Chondrocyte (in vitro differentiated cells): Measurements from ENCODE around the gene TMEM63C. TPM values are rescaled to one million over a fixed set of nuclear protein-coding genes. Genes with fewer than 3 reads are reported as not detected.

Experiments used
- DNase-seq: peaks from one replicate; pipeline ENCODE4 v3.0.0; 2021; ENCODE audit warnings: mixed read lengths, low spot score
- H3K27ac Mint-ChIP-seq: one replicate; pipeline ENCODE4 v1.8.0; 2021; ENCODE audit warnings: mild to moderate bottlenecking, moderate library complexity, mixed read lengths; ENCODE audit not compliant: unreplicated experiment
- H3K27me3 Mint-ChIP-seq: 2 replicates; pipeline ENCODE4 v1.8.0; 2021; ENCODE audit warnings: low read depth, mixed read lengths
- H3K36me3 Mint-ChIP-seq: 2 replicates; pipeline ENCODE4 v1.8.0; 2021; ENCODE audit warnings: low read depth, mixed read lengths
- H3K4me1 Mint-ChIP-seq: 2 replicates; pipeline ENCODE4 v1.8.0; 2021; ENCODE audit warnings: low read depth, mild to moderate bottlenecking, mixed read lengths
- H3K4me3 Mint-ChIP-seq: one replicate; pipeline ENCODE4 v1.8.0; 2021; ENCODE audit warnings: mild to moderate bottlenecking, moderate library complexity, mixed read lengths; ENCODE audit not compliant: unreplicated experiment
- H3K9me3 Mint-ChIP-seq: 2 replicates; pipeline ENCODE4 v1.8.0; 2021; ENCODE audit warnings: low read depth, mixed read lengths
- total RNA-seq: library from RNA; stranded (reverse); gene quantifications from 3 replicates; pipeline ENCODE4 v1.2.1, GENCODE V29; 2021
- TF ChIP-seq, protein P1 (sequence below): fragments of 200-600 bp; sonication (generic); IDR thresholded peaks from 2 replicates; pipeline ENCODE4 v1.5.0; 2021; ENCODE audit warnings: antibody characterized with exemption, mild to moderate bottlenecking, moderate library complexity

TMEM63C gene
- total RNA-seq, 1 donor from 2014 or later = 10.3 TPM

DNA sequence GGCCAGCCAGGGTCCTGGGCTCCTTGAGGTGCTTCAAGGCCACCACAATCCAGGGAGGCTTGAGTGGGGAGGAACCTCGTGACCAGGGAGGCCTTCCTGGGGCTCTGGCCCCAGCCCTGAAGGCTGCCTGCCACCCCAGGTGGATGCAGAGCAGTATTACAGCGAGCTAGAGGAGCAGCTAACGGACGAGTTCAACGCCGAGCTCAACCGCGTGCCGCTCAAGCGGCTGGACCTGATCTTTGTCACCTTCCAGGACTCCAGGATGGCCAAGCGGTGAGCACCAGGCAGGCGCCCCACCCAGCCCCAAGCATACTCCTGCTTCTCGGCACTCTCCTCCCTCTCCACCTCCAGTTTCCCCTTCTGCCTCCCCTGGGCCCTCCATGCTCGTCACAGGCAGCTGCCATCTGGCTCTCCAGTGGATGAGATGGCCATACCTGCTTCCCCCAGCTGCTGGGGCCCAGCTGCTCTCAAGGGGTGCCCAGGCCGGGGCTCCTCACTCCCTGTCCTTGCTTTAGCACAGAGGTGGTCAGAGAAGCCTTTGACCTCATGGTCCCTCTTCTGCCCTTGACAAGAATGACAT is 58.8 kb downstream of the TMEM63C start:
- DNase-seq = no peak
- no peaks in the 10 kb centered on the region for H3K4me1 Mint-ChIP-seq
- H3K27ac Mint-ChIP-seq = no peak overlapping the region
- TF ChIP-seq, protein P1, sequence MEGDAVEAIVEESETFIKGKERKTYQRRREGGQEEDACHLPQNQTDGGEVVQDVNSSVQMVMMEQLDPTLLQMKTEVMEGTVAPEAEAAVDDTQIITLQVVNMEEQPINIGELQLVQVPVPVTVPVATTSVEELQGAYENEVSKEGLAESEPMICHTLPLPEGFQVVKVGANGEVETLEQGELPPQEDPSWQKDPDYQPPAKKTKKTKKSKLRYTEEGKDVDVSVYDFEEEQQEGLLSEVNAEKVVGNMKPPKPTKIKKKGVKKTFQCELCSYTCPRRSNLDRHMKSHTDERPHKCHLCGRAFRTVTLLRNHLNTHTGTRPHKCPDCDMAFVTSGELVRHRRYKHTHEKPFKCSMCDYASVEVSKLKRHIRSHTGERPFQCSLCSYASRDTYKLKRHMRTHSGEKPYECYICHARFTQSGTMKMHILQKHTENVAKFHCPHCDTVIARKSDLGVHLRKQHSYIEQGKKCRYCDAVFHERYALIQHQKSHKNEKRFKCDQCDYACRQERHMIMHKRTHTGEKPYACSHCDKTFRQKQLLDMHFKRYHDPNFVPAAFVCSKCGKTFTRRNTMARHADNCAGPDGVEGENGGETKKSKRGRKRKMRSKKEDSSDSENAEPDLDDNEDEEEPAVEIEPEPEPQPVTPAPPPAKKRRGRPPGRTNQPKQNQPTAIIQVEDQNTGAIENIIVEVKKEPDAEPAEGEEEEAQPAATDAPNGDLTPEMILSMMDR = no peak
- H3K27me3 Mint-ChIP-seq = no peaks in the 10 kb centered on the region
- no peak overlapping the region for H3K4me3 Mint-ChIP-seq
- H3K36me3 Mint-ChIP-seq = peaks cover 3% of the 10 kb centered on the region
- no peaks in the 10 kb centered on the region for H3K9me3 Mint-ChIP-seq

DNA sequence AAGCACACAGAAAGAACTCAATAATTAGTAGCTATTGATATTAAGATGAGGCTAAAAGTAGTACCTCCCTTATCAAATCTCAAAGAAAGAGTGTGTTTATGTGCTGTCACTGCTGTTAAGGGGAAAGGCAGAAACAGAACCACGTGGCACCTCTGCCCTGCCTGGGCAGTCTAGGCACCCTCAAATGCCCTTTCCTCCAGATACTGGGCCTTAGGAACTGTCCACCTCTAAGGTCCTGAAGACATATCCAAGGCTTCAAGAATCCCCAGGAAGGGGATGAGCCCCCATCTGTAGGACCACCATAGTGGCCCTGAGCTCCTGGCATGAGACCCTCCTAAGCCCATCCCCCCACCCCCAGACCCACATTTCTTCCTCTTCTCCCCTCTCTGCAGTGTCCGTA is 60.4 kb downstream of the TMEM63C start:
- no peak overlapping the region for H3K4me3 Mint-ChIP-seq
- no peak overlapping the region for H3K27ac Mint-ChIP-seq
- no peaks in the 10 kb centered on the region for H3K27me3 Mint-ChIP-seq
- TF ChIP-seq, protein P1 = no peak
- no peaks in the 10 kb centered on the region for H3K9me3 Mint-ChIP-seq
- DNase-seq = no peak
- H3K36me3 Mint-ChIP-seq = peaks cover 8% of the 10 kb centered on the region
- H3K4me1 Mint-ChIP-seq = no peaks in the 10 kb centered on the region

DNA sequence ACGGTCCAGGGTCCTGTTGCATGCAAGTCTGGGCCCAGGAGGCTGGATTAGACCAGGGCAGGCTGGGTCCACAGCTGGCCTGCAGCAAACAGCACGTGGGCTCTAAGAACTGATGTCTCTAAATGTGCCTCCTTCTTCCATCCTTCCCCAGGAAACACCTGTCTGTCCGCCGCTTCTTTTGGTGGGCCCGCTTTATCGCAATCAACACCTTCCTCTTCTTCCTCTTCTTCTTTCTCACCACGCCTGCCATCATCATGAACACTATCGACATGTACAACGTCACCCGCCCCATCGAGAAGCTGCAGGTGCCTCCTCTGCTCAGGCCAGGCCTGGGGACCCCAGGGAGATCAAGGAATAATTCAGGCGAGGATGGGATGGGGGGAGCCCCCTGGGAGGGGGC is 61.2 kb downstream of the TMEM63C start:
- H3K27me3 Mint-ChIP-seq = no peaks in the 10 kb centered on the region
- no peaks in the 10 kb centered on the region for H3K9me3 Mint-ChIP-seq
- DNase-seq = no peak
- TF ChIP-seq, protein P1 = no peak
- H3K4me1 Mint-ChIP-seq = no peaks in the 10 kb centered on the region
- H3K27ac Mint-ChIP-seq = no peak overlapping the region
- H3K36me3 Mint-ChIP-seq = peaks cover 8% of the 10 kb centered on the region
- no peak overlapping the region for H3K4me3 Mint-ChIP-seq

DNA sequence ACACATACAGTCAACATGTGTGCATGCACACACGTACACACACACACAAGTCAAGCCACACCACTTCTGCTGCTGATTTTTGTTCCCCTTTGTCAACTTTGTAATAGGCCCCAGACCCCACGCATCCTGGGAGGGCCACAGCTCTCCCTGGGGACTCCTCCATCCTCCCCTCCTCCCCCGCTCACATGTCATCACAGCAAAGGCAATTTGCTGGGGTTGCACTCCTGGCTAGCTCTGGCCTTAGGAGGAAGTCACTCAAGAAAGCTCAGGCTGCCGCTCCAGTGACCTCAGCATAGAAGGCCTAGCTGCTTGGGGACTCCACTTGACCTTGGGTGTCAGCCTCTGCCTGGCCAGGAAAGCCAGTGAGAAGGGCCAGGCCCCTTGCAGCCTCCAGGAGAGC is 62.3 kb downstream of the TMEM63C start:
- no peaks in the 10 kb centered on the region for H3K27me3 Mint-ChIP-seq
- H3K36me3 Mint-ChIP-seq = peaks cover 10% of the 10 kb centered on the region
- no peaks in the 10 kb centered on the region for H3K9me3 Mint-ChIP-seq
- no peak for DNase-seq
- H3K27ac Mint-ChIP-seq = no peak overlapping the region
- TF ChIP-seq, protein P1 = no peak
- no peaks in the 10 kb centered on the region for H3K4me1 Mint-ChIP-seq
- no peak overlapping the region for H3K4me3 Mint-ChIP-seq

DNA sequence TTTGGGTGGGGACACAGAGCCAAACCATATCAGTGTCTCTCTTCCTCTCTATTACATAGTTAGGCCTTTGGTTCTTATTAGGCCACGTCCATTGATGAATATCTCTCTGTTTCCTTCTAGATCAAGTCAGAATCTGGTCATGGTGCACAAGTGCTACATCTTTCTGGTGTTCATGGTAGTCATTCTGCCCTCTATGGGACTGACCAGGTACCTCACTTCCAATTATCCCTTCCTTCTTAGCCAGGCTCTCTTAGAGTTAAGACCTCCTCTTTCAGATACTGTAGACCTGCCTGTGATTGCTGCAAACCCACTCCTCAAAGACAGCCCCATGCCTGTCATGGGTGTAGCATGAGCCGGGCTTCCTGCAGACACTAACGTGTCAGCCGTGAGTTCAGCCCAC is 64.2 kb downstream of the TMEM63C start:
- no peak overlapping the region for H3K4me3 Mint-ChIP-seq
- TF ChIP-seq, protein P1 = peak; percentile 16

More for the DNA sequence above, 64.2 kb downstream of the TMEM63C start:
- Mint-ChIP-seq H3K4me1 (no peaks in the 10 kb centered on the region), H3K27ac (no peak overlapping the region), H3K27me3 (no peaks in the 10 kb centered on the region), H3K9me3 (no peaks in the 10 kb centered on the region), H3K36me3 (peaks cover 13% of the 10 kb centered on the region)
- DNase-seq = no peak
